Activated naive CD4-positive, alpha-beta T cell treated with anti-CD3 and anti-CD28 coated beads, Interleukin-2, amount 10 ng/mL, durations not matched to agents 7 days and 5 days (primary cell): ENCODE results near the gene GPC3.
"Not testable (repeated sequence)": the region's sequence is repeated elsewhere in the genome, so short reads cannot be mapped to it uniquely, and the experiment has no call there.

Source experiments
- CTCF ChIA-PET: fragments of 350-600 bp; sonication (Branson Sonifier 250); formaldehyde crosslinking; loops from one replicate; lab custom pipeline; 2021; ENCODE audit warnings: antibody characterized with exemption; lab: Charles Lee
- DNase-seq: peaks from one replicate; pipeline ENCODE4 v3.0.0-alpha.2; 2020
- H3K27ac Mint-ChIP-seq: one replicate; pipeline ENCODE4 v1.8.0; 2021; ENCODE audit warnings: mild to moderate bottlenecking, moderate library complexity, mixed read lengths
- H3K27me3 Mint-ChIP-seq: one replicate; pipeline ENCODE4 v1.8.0; 2021; ENCODE audit warnings: mild to moderate bottlenecking, mixed read lengths
- H3K36me3 Mint-ChIP-seq: one replicate; pipeline ENCODE4 v1.8.0; 2021; ENCODE audit warnings: mixed read lengths
- H3K4me1 Mint-ChIP-seq: one replicate; pipeline ENCODE4 v1.8.0; 2021; ENCODE audit warnings: mixed read lengths
- H3K4me3 Mint-ChIP-seq: one replicate; pipeline ENCODE4 v1.8.0; 2021; ENCODE audit warnings: mild to moderate bottlenecking, moderate library complexity, mixed read lengths
- H3K9me3 Mint-ChIP-seq: one replicate; pipeline ENCODE4 v1.8.0; 2021; ENCODE audit warnings: mixed read lengths

GPC3 gene

GRCh38 chrX:133985164-133985966 is at the start of gene GPC3:
GPC3 (minus strand) TSS chrX:133985594.
- peak; percentile 55 for DNase-seq
- CTCF ChIA-PET = no interaction called here
- peaks cover 1% of the 10 kb centered on the region for H3K36me3 Mint-ChIP-seq
- no peaks in the 10 kb centered on the region for H3K9me3 Mint-ChIP-seq
- H3K4me3 Mint-ChIP-seq = peak within 1 kb of the TSS; percentile 50
- peaks cover 3% of the 10 kb centered on the region for H3K4me1 Mint-ChIP-seq
- H3K27me3 Mint-ChIP-seq = peaks cover 47% of the 10 kb centered on the region
- no peak within 1 kb of the TSS for H3K27ac Mint-ChIP-seq

- DNase-seq = no peak
- Mint-ChIP-seq H3K36me3 (no peaks in the 10 kb centered on the region), H3K27ac (no peak overlapping the region), H3K27me3 (no peaks in the 10 kb centered on the region), H3K4me1 (no peaks in the 10 kb centered on the region), H3K9me3 (no peaks in the 10 kb centered on the region), H3K4me3 (no peak overlapping the region)
- CTCF ChIA-PET = no interaction called here
Observed at GRCh38 chrX:134032441-134032840, 47.0 kb upstream of the GPC3 start.

GRCh38 chrX:134026565-134027311 is 41.3 kb upstream of the GPC3 start:
- peaks cover 13% of the 10 kb centered on the region for H3K4me1 Mint-ChIP-seq
- peak; percentile 56 for DNase-seq
- CTCF ChIA-PET = interaction anchor here (0.6 to 3.2 kb wide), 11 partner anchors 12 to 1329 kb away, joined by 3 to 17 read pairs (median 4); no protein-coding TSS in a partner anchor
- no peaks in the 10 kb centered on the region for H3K27me3 Mint-ChIP-seq
- no peaks in the 10 kb centered on the region for H3K36me3 Mint-ChIP-seq
- no peak overlapping the region for H3K27ac Mint-ChIP-seq
- H3K9me3 Mint-ChIP-seq = no peaks in the 10 kb centered on the region
- peak overlapping the region; percentile 18 for H3K4me3 Mint-ChIP-seq

GRCh38 chrX:134025986-134026545 is 40.7 kb upstream of the GPC3 start:
- Mint-ChIP-seq H3K27ac (no peak overlapping the region), H3K36me3 (no peaks in the 10 kb centered on the region), H3K4me1 (peaks cover 13% of the 10 kb centered on the region), H3K9me3 (no peaks in the 10 kb centered on the region), H3K27me3 (no peaks in the 10 kb centered on the region), H3K4me3 (peak overlapping the region; percentile 18)
- CTCF ChIA-PET = interaction anchor here (0.7 to 3.2 kb wide), 9 partner anchors 12 to 234 kb away, joined by 3 to 17 read pairs (median 7); no protein-coding TSS in a partner anchor
- DNase-seq = no peak

- Mint-ChIP-seq H3K4me1 (peaks cover 13% of the 10 kb centered on the region), H3K27ac (no peak overlapping the region), H3K4me3 (no peak overlapping the region), H3K36me3 (no peaks in the 10 kb centered on the region), H3K27me3 (no peaks in the 10 kb centered on the region), H3K9me3 (no peaks in the 10 kb centered on the region)
- no peak for DNase-seq
- CTCF ChIA-PET = interaction anchor here (1.1 to 3.2 kb wide), 3 partner anchors 185 to 233 kb away, joined by 3 to 17 read pairs (median 4); no protein-coding TSS in a partner anchor
Observed at GRCh38 chrX:134024686-134025377, 39.4 kb upstream of the GPC3 start.

GRCh38 chrX:134023851-134024281 is 38.5 kb upstream of the GPC3 start:
- Mint-ChIP-seq H3K36me3 (no peaks in the 10 kb centered on the region), H3K9me3 (no peaks in the 10 kb centered on the region), H3K27ac (no peak overlapping the region), H3K4me1 (peaks cover 13% of the 10 kb centered on the region), H3K4me3 (no peak overlapping the region), H3K27me3 (no peaks in the 10 kb centered on the region)
- DNase-seq = no peak
- CTCF ChIA-PET = interaction anchor here (1.5 kb wide), 1 partner anchor 230 kb away, joined by 3 read pairs; no protein-coding TSS in a partner anchor

GRCh38 chrX:134020910-134021309 is 35.5 kb upstream of the GPC3 start:
- no peaks in the 10 kb centered on the region for H3K9me3 Mint-ChIP-seq
- H3K36me3 Mint-ChIP-seq = no peaks in the 10 kb centered on the region
- H3K4me1 Mint-ChIP-seq = peaks cover 4% of the 10 kb centered on the region
- H3K4me3 Mint-ChIP-seq = no peak overlapping the region
- DNase-seq = no peak
- CTCF ChIA-PET = interaction anchor here (1.5 to 3.4 kb wide), 2 partner anchors 166 to 228 kb away, joined by 4 to 32 read pairs; no protein-coding TSS in a partner anchor
- no peaks in the 10 kb centered on the region for H3K27me3 Mint-ChIP-seq
- H3K27ac Mint-ChIP-seq = no peak overlapping the region

- no peak for DNase-seq
- Mint-ChIP-seq H3K4me3 (no peak overlapping the region), H3K4me1 (no peaks in the 10 kb centered on the region), H3K27ac (no peak overlapping the region), H3K9me3 (no peaks in the 10 kb centered on the region), H3K27me3 (no peaks in the 10 kb centered on the region), H3K36me3 (no peaks in the 10 kb centered on the region)
- CTCF ChIA-PET = interaction anchor here (3.4 kb wide), 1 partner anchor 227 kb away, joined by 32 read pairs; no protein-coding TSS in a partner anchor
Observed at GRCh38 chrX:134019567-134020206, 34.3 kb upstream of the GPC3 start.

- DNase-seq, H3K27ac Mint-ChIP-seq, CTCF ChIA-PET, H3K27me3 Mint-ChIP-seq, H3K4me3 Mint-ChIP-seq, H3K36me3 Mint-ChIP-seq, H3K9me3 Mint-ChIP-seq, H3K4me1 Mint-ChIP-seq: not testable (repeated sequence)
Observed at GRCh38 chrX:134016309-134016708, 30.9 kb upstream of the GPC3 start.

GRCh38 chrX:134015510-134015909 is 30.1 kb upstream of the GPC3 start:
- H3K4me3 Mint-ChIP-seq, H3K36me3 Mint-ChIP-seq, DNase-seq, H3K9me3 Mint-ChIP-seq, H3K27ac Mint-ChIP-seq, H3K27me3 Mint-ChIP-seq, CTCF ChIA-PET, H3K4me1 Mint-ChIP-seq: not testable (repeated sequence)

GRCh38 chrX:134013524-134013923 is 28.1 kb upstream of the GPC3 start:
- no peaks in the 10 kb centered on the region for H3K4me1 Mint-ChIP-seq
- H3K4me3 Mint-ChIP-seq = no peak overlapping the region

GRCh38 chrX:134013092-134013497 is 27.7 kb upstream of the GPC3 start:
- CTCF ChIA-PET = interaction anchor here (0.9 kb wide), 1 partner anchor 14 kb away, joined by 3 read pairs; no protein-coding TSS in a partner anchor
- DNase-seq = no peak
- no peaks in the 10 kb centered on the region for H3K27me3 Mint-ChIP-seq
- no peaks in the 10 kb centered on the region for H3K36me3 Mint-ChIP-seq
- H3K4me3 Mint-ChIP-seq = no peak overlapping the region
- no peaks in the 10 kb centered on the region for H3K9me3 Mint-ChIP-seq
- H3K27ac Mint-ChIP-seq = no peak overlapping the region
- H3K4me1 Mint-ChIP-seq = no peaks in the 10 kb centered on the region

More at GRCh38 chrX:134013524-134013923, 28.1 kb upstream of the GPC3 start:
- DNase-seq = no peak
- H3K27ac Mint-ChIP-seq = no peak overlapping the region
- H3K9me3 Mint-ChIP-seq = no peaks in the 10 kb centered on the region
- H3K27me3 Mint-ChIP-seq = no peaks in the 10 kb centered on the region
- CTCF ChIA-PET = interaction anchor here (0.9 kb wide), 1 partner anchor 14 kb away, joined by 3 read pairs; no protein-coding TSS in a partner anchor
- H3K36me3 Mint-ChIP-seq = no peaks in the 10 kb centered on the region

GRCh38 chrX:134010690-134011089 is 25.3 kb upstream of the GPC3 start:
- CTCF ChIA-PET = no interaction called here
- H3K4me1 Mint-ChIP-seq = no peaks in the 10 kb centered on the region
- H3K9me3 Mint-ChIP-seq = no peaks in the 10 kb centered on the region

More at GRCh38 chrX:134010690-134011089, 25.3 kb upstream of the GPC3 start:
- Mint-ChIP-seq H3K27ac (no peak overlapping the region), H3K27me3 (no peaks in the 10 kb centered on the region), H3K36me3 (no peaks in the 10 kb centered on the region), H3K4me3 (no peak overlapping the region)
- no peak for DNase-seq
